ENCODE data around the gene SCUBE1.

GRCh38 chr22:43185860-43186261, 157.3 kb downstream of the SCUBE1 start:
- no peak for TF ChIP-seq CTCF (IDR thresholded peaks at IDR 0.05; ENCODE audit: extremely low read depth in 1 of 2, insufficient read depth in 1 of 2, low read depth in 1 of 2, low read length in 2 of 2)
- no peak for TF ChIP-seq MAX (IDR thresholded peaks at IDR 0.05; ENCODE audit: insufficient read depth, insufficient read length)
- TF ChIP-seq GATA2 (IDR thresholded peaks at IDR 0.05; ENCODE audit: insufficient read depth, insufficient read length, low read depth, low read length): no peak
- no peak for TF ChIP-seq JUN (IDR thresholded peaks at IDR 0.05; ENCODE audit: borderline replicate concordance, insufficient read depth, insufficient read length, low read depth)
- no peak for TF ChIP-seq POLR2AphosphoS5 (IDR thresholded peaks at IDR 0.05; ENCODE audit: insufficient read depth, low read depth, low read length)
- no peak for TF ChIP-seq POLR2A (IDR thresholded peaks at IDR 0.05; ENCODE audit: low read depth, low read length)

Data from endothelial cell of umbilical vein (primary cell).